SK-N-SH treated with all-trans-retinoic acid at 6 μM for 48 hours (cell line): Measurements from ENCODE around the gene LRRN4CL.
"Not testable (repeated sequence)": the region's sequence is repeated elsewhere in the genome, so short reads cannot be mapped to it uniquely, and the experiment has no call there.

Source experiments
- ATAC-seq: fragments of 200-7000 bp; cut with Tn5 transposase; 3 replicates; pipeline ENCODE4 v1.9.1; 2020; ENCODE audit warnings: mild to moderate bottlenecking, moderate library complexity
- BACH2 ChIP-seq: fragments of 250-450 bp; sonication (Bioruptor Pico); IDR thresholded peaks from 2 replicates; pipeline ENCODE4 v1.9.0; 2021; ENCODE audit warnings: mild to moderate bottlenecking, borderline replicate concordance
- CREB5 ChIP-seq: fragments of 250-450 bp; sonication (Bioruptor Pico); IDR thresholded peaks from 2 replicates; pipeline ENCODE4 v1.5.1; 2020; ENCODE audit warnings: low read depth, mild to moderate bottlenecking, moderate library complexity
- CSDC2 ChIP-seq: fragments of 250-450 bp; sonication (Bioruptor Pico); IDR thresholded peaks from 2 replicates; pipeline ENCODE4 v1.5.0; 2020; ENCODE audit warnings: mild to moderate bottlenecking, moderate library complexity
- CSRNP3 ChIP-seq: fragments of 250-450 bp; sonication (Bioruptor Pico); IDR thresholded peaks from 2 replicates; pipeline ENCODE4 v1.5.1; 2021; ENCODE audit warnings: mild to moderate bottlenecking, moderate library complexity
- ESRRG ChIP-seq: fragments of 250-450 bp; sonication (Bioruptor Pico); IDR thresholded peaks from 2 replicates; pipeline ENCODE4 v1.6.1; 2021; ENCODE audit warnings: mild to moderate bottlenecking
- GLIS3 ChIP-seq: fragments of 250-450 bp; sonication (Bioruptor Pico); IDR thresholded peaks from 2 replicates; pipeline ENCODE4 v1.5.0; 2020; ENCODE audit warnings: mild to moderate bottlenecking, moderate library complexity
- OSR1 ChIP-seq: fragments of 250-450 bp; sonication (Bioruptor Pico); IDR thresholded peaks from 2 replicates; pipeline ENCODE4 v1.8.0; 2022; ENCODE audit warnings: moderate library complexity, mild to moderate bottlenecking, inconsistent platforms
- PATZ1 ChIP-seq: fragments of 250-450 bp; sonication (Bioruptor Pico); IDR thresholded peaks from 2 replicates; pipeline ENCODE4 v1.8.0; 2020; ENCODE audit warnings: mild to moderate bottlenecking, moderate library complexity, borderline replicate concordance
- POU6F1 ChIP-seq: fragments of 250-450 bp; sonication (Bioruptor Pico); IDR thresholded peaks from 2 replicates; pipeline ENCODE4 v1.8.0; 2021; ENCODE audit warnings: low read depth, mild to moderate bottlenecking, moderate library complexity, borderline replicate concordance
- PPARA ChIP-seq: fragments of 250-450 bp; sonication (Bioruptor Pico); IDR thresholded peaks from 2 replicates; pipeline ENCODE4 v1.5.0; 2020; ENCODE audit warnings: mild to moderate bottlenecking, borderline replicate concordance
- RARB ChIP-seq: fragments of 250-450 bp; sonication (Bioruptor Pico); IDR thresholded peaks from 2 replicates; pipeline ENCODE4 v1.8.0; 2021; ENCODE audit warnings: mild to moderate bottlenecking, moderate library complexity
- TCF4 ChIP-seq: fragments of 250-450 bp; sonication (Bioruptor Pico); IDR thresholded peaks from 2 replicates; pipeline ENCODE4 v1.8.0; 2021; ENCODE audit warnings: mild to moderate bottlenecking, moderate library complexity, borderline replicate concordance
- TSHZ2 ChIP-seq: fragments of 250-450 bp; sonication (Bioruptor Pico); IDR thresholded peaks from 2 replicates; pipeline ENCODE4 v1.5.0; 2020; ENCODE audit warnings: mild to moderate bottlenecking, moderate library complexity
- ZC3H10 ChIP-seq: fragments of 250-450 bp; sonication (Bioruptor Pico); IDR thresholded peaks from 2 replicates; pipeline ENCODE4 v1.5.1; 2021; ENCODE audit warnings: mild to moderate bottlenecking, moderate library complexity
- ZFP3 ChIP-seq: fragments of 250-450 bp; sonication (Bioruptor Pico); IDR thresholded peaks from 2 replicates; pipeline ENCODE4 v1.5.0; 2020; ENCODE audit warnings: mild to moderate bottlenecking, moderate library complexity
- ZFP30 ChIP-seq: fragments of 450-650 bp; formaldehyde crosslinking; IDR thresholded peaks from 2 replicates; pipeline ENCODE4 v1.5.0; 2022; ENCODE audit warnings: mild to moderate bottlenecking, moderate library complexity
- ZNF565 ChIP-seq: fragments of 450-650 bp; formaldehyde crosslinking; conservative IDR thresholded peaks from 2 replicates; pipeline ENCODE4 v1.5.0; 2020; ENCODE audit warnings: low read depth, mild to moderate bottlenecking, moderate library complexity
- ZNF8 ChIP-seq: fragments of 450-650 bp; formaldehyde crosslinking; IDR thresholded peaks from 2 replicates; pipeline ENCODE4 v1.5.0; 2020; ENCODE audit warnings: mild to moderate bottlenecking, moderate library complexity

The LRRN4CL gene

GRCh38 chr11:62694455-62695167, 5.3 kb upstream of the LRRN4CL start:
- ATAC-seq: peak; percentile 91
- TF ChIP-seq TSHZ2 (no peak), ESRRG (CRISPR knock-in tag) (no peak), PPARA (CRISPR knock-in tag) (no peak)

GRCh38 chr11:62693624-62694023, 4.3 kb upstream of the LRRN4CL start:
- not testable (repeated sequence) for ATAC-seq

- TF ChIP-seq POU6F1 (CRISPR knock-in tag) (no peak), ZFP3 (CRISPR knock-in tag) (no peak), OSR1 (CRISPR knock-in tag) (no peak), BACH2 (CRISPR knock-in tag) (no peak), TCF4 (CRISPR knock-in tag) (no peak), ZC3H10 (no peak), PATZ1 (CRISPR knock-in tag) (no peak), ZFP30 (CRISPR knock-in tag) (no peak), ZNF8 (CRISPR knock-in tag) (no peak)
- ATAC-seq: no peak
Observed at GRCh38 chr11:62688491-62688890, 839 bp downstream of the LRRN4CL start.

GRCh38 chr11:62687508-62688396, 1.6 kb downstream of the LRRN4CL start:
- TF ChIP-seq ZNF8 (CRISPR knock-in tag) (no peak), CSRNP3 (CRISPR knock-in tag) (no peak), RARB (CRISPR knock-in tag) (no peak), ESRRG (CRISPR knock-in tag) (no peak), OSR1 (CRISPR knock-in tag) (no peak), ZNF565 (CRISPR knock-in tag) (no peak), PATZ1 (CRISPR knock-in tag) (no peak), GLIS3 (CRISPR knock-in tag) (no peak), CSDC2 (CRISPR knock-in tag) (no peak), POU6F1 (CRISPR knock-in tag) (no peak), CREB5 (CRISPR knock-in tag) (no peak), TCF4 (CRISPR knock-in tag) (no peak)

More at GRCh38 chr11:62687508-62688396, 1.6 kb downstream of the LRRN4CL start:
- no peak; the same call in 1 of the 3 replicates for ATAC-seq
